GM18498 (cell line): Measurements from ENCODE around the gene PGLYRP4.

Source experiments
- ATAC-seq: cut with Tn5 transposase; IDR thresholded peaks from one replicate; pipeline ENCODE4 v1.9.1; 2021; ENCODE audit warnings: mild to moderate bottlenecking, moderate library complexity; ENCODE audit not compliant: unreplicated experiment

The PGLYRP4 gene

DNA sequence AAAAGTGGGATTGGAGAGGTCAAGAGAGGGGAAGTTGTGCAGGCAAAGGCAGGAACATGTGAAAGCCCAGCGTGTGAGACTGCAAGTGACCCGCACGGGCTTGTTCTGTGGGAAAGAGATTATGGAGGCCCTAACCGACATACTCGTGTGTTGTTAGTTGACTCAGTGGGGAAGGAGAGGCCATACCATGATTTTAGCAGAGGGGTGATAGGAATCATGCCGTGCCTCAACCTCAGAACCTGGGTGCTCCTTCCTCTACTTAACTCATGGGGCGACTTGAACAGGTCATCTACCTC is 55.2 kb downstream of the PGLYRP4 start:
- ATAC-seq = no peak

DNA sequence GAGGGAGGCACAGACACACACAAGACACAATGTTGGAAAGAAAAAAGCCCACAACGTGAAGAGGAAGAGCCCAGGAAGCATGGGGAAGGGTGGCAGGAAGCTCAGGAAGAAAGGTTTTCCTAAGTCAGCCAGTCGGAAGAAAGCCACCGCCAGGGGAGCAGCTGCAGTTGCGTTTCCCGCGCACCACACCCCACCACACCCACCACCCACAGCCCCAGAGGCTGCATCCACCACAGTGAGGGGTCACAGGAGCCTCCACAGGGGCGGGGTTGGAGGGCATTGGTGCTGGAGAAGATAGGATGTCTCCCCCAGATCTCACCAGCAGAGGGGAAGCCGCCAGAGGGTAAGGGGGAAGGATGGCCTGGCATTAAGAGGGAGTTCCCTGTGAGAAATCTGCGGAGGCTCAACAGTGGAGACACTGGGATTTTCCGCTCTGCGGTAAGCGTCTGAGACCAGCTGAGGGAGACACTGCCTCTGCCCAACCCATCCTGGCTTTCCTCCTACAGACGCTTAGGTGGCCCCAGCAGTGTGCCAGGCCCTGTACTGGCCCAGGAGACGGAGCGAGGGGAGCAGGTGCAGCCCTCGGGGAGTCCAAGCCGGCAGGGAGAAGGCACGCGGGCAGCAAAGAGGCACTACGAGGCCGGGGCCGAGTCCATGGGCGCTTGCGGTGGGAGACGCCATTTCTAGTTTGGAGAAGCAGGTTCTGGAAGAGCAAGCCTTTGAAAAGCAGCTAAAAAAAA is 55.7 kb downstream of the PGLYRP4 start:
- no peak for ATAC-seq

DNA sequence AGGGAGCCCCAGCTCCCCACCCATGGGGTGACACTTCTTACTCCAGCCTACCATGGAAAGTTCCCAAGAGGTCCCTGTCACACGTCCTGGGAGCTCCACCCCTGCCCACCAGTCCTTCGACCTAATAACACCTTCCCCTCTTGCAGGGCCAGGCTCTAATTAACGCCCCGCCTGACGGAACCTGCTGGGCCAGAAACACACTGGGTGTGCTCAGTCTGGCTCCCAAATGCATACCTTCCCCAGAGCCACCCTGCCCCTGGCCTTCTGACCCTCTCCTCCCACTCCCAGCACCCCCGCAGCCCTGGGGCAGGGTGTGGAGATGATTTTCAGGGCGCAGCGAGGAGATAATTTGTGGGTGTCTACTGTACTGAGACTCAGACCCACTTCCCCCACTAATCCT is 56.5 kb downstream of the PGLYRP4 start:
- no peak for ATAC-seq

DNA sequence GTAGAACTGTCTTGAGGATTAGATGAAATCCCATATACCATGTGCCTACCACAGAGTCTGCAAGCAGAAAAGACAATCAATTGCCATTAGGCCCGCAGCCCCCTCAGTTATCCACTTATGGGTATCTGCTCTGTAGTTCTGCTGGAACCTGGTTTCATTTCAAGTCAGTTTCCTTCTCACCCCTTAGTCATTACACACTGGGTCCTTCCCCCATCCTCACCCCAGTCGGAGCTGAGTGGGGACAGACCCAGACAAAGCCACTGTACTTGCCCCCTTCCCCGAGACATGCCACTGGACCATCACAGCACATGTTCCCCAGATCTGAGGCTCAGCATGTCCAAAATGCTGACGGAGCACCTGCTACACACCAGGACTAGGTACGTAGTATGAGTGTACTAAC is 57.1 kb downstream of the PGLYRP4 start:
- no peak for ATAC-seq

GRCh38 chr1:153288634-153289275 is 59.9 kb downstream of the PGLYRP4 start:
- ATAC-seq = no peak
